ENCODE measurements around the gene TSR3.

TSR3 gene

DNA sequence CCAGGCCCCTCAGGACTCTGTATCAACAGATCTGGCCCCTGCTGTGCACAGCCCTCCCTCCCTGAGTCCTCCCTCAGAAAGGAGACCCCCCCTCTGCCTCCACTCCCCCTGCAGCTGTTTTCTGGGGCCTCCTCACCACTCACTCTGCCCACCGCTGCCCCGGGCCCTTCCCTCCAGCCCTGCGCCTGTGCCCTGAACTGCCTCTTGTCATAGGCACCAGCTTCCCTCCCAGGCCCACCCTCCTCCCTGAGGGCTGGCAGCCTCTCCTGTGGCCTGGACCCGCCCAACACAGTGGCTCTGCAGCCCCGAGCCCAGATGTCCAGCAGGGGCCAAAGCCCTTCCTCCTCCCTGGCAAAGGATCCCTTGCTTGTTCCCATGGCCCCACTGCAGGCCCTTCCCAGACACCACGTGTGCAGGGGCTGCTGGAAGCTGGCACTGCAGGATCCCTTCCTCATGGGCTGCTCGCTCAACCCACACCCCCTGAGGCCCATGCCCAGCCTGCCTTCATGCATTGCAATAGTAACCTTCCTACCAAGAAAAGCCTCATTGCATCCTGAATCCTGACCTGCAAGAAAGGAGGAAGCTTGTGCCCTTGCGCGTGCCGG is 25.8 kb upstream of the TSR3 start:
- DNase-seq, result no peak

DNA sequence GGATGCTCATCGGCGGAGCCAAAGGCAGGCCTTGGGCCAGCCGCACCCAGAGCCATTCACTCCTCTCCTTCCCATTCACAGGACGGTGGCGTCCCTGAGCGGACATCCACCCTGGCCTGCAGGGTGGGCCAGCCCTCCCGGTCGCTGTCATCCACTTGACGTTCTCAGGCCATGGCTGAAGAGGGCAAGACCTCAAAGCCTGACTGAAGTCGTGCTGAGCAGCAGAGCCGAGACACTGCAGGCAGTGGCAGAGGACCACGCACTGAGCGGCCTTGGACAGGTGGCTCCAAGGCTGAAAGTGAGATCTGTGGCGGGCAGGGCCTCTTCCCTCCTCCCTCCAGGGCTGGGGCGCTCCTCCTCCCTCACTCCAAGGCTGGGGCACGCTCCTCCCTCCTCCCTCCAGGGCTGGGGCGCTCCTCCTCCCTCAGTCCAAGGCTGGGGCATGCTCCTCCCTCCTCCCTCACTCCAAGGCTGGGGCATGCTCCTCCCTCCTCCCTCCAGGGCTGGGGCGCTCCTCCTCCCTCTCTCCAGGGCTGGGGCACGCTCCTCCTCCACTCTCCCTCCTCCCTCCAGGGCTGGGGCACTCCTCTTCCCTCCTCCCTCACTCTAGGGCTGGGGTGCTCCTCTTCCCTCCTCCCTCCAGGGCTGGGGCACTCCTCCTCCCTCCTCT is 24.2 kb upstream of the TSR3 start:
- DNase-seq, result no peak

DNA sequence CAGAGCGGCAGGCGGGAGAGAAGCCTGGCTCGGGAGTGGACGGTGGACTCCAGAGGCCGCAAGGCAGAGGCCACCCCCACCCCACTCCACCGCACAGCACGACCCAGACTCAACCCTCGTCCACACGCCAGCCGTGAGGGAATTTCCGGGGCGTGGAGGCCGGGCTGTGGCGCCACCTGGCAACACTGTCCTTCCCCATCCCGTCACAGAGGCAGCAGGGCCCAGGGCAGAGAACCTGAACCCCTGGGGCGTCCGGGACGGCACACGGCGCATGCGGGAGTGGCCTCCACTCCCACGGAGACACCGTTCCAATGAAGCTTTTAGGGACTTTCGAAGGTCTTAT is 23.6 kb upstream of the TSR3 start:
- no peak for DNase-seq

DNA sequence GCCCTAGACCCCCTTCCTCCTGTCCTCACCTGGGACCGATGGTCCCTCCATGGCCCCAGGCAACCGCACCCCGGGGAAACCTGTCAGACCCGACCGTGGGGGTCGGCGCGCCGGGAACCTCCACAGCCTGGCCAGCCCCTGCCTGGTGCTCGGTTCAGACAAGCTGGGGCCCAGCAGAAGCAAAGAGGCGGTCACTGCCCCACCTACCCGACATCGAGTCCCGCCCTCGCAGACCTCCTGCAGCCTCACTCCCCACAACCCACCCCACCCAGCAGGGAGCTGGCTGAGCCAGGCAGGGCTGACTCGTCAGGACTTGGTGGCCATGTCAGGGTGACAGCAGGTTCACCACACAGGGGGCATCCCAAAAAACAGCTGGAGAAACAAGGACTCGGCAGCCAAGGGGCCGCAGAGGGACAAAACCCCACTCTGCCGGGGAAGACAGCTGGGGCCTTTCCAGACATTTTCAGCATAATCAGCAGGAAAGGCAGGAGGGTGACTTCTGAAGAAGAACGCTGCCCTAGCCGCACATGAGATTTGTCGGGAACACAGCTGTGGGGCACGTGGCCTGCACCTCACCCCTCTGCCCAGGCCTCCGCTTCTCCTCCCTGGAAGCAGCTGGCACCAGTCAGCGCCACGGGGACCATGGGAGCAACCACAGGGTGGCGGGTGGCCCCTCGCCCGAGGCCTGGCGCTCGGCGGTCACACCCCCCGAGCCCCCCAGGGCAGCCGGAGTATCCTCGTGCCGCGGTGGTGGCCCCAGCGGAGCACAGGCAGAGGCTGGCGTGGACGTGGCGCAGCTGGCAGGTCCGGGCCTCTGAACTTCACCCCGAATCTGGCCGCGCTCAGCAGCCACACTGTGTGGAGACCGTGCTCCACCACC is 23.0 kb upstream of the TSR3 start:
- DNase-seq, result peak; percentile 17

DNA sequence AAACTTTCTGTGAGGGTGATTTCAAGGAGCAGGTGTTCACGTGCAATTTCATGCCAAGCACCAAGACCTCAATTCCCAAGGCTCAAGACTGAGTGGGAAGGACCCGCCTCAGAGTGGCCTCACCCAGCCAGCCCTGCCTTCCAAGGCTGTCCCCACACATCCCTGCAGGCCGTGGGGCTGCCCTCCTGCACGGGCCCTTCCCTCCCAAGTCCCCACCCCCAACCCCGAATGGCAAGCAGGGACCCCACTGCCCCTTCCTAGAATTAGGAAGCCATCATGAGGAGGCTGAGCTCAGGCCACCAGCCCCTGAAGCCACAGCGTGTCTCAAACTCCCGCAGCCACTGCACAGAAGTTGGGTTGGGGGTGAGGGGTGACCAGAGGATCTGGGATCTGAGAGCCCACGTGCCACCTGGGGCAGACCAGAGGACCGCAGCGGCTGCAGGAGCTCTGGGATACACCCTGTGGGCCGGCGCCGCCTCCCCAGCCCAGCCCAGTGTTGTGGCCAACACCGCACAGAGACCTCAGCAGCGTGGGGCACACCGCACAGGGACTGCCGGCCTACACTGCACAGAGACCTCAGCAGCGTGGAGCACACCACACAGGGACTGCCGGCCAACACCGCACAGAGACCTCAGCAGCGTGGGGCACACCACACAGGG is 20.7 kb upstream of the TSR3 start:
- DNase-seq, result no peak

DNA sequence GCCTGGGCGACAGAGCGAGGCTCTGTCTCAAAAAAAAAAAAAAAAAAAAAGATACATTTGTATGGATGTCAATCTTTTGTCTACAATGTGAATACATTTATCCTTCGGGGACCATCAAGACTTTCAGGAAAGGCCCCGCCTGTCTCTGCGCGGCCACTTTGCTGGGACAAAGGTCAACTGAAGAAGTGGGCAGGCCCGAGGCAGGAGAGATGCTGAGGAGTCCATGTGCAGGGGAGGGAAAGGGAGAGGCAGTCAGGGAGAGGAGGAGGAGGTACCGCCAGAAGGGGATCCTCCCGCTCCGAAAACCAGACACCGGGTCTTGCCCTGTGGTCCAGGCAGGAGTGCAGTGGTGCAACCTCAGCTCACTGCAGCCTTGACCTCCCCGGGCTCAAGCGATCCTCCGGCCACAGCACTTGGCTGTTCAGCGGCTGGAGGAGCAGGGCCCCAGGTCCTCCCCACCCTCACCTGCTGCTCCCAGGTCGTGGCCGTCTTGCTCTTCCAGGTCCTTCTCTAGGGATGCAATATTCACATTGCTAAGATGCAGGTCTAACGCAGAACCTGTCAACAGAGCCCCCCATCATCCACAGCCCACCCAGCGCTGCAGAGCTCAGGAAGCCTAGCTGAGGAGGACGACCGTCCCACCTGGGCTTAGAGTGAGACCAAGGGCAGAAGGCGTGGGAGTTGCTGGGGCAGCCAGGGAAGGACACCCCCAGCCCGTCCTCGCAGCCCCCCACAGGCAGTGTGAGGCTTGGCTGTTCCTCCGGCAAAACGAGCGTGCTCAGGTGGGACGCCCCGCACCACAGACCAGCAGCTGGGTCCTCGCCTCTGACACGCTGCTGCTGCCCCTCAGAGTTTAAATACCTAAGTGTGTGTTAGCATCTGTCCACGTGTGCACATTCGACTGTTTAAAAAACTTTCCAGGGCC is 19.6 kb upstream of the TSR3 start:
- DNase-seq, result no peak

DNA sequence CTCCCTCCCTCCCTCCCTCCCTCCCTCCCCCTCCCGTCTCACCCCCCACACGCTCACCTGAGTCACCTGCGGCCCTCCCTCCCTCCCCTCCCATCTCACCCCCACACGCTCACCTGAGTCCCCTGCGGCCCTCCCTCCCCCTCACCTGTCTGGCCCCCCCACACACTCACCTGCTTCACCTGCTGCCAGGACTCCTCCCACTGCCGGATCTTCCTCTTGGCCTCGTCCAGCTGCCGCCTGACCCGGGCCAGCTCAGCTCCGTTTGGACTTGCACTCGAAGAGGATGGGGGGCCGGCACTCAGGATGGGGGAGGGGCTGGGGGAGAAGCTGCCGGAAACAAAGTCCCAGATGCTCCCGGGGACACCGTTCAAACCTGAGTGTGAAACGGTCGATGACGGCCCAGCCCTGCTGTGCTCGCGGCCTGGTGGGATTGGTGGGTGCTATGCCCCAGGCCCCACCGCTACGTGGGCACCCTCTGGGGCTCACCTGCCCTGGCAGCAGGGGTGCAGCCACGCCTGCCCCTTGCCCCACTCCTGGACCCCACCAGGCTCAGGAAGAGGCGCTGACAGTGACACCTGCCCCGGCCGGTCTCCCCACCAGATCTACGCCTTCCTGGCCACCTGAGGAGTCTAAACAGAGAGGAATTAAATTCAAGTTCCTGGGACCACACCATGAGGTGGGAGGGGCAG is 16.0 kb upstream of the TSR3 start:
- DNase-seq, result no peak

DNA sequence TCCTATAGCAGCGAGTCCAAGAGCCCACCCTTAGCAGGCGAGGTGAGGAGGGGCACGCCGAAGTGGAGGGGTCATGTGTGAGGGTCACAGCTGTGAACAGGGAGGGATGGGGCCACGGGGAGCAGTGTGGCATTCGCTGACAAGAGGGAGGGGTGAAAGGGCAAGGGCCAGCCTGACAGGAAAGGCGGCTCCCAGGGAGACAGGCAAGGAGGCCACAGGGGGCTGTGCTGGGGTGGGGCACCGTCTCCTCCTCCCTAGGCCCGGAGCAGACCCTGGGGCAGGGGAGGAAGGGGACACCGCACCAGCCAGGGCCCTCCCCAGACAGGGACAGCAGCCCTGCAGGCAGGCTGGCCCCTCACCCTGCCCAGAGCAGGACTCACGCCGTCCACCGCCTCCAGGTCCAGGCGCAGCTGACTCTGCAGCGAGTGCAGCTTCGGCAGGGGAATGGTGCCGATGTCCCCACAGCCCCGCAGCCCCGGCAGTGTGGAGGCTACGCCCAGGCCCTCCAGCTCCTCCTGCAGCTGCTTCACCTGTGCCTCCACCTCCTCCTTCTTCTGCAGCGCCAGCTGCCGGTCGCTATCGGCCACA is 15.1 kb upstream of the TSR3 start:
- no peak for DNase-seq

DNA sequence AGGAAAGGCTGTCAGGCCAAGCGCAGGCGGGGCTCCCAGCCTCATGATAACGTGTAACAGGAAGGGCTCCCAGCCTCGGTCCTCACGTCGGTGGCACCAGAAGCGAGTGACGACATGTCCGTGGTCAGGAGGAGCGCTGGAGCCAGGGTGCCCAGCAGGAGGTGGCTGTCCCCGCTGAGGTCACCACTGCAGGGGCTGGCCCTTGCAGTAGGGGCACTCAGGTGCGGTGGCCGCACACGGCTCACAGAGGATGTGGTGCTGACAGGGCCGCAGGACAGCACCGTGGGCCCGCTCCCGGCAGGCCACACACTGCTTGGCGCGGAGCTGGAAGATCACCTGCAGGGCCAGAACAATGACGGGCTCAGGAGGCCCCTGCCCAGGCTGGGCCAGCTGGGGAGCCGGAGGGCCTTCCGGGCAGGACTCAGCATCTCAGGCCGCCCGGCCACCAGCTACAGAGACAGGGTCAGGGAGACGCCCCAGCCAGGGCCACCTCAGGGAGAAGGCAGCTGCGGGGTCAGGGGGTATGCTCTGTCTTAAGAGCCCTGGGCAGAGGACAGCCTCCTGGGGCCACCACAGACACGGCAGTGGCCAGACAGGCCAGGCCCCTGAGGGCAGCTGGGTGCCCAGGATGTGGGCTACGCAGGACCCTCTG is 14.5 kb upstream of the TSR3 start:
- DNase-seq, result no peak

DNA sequence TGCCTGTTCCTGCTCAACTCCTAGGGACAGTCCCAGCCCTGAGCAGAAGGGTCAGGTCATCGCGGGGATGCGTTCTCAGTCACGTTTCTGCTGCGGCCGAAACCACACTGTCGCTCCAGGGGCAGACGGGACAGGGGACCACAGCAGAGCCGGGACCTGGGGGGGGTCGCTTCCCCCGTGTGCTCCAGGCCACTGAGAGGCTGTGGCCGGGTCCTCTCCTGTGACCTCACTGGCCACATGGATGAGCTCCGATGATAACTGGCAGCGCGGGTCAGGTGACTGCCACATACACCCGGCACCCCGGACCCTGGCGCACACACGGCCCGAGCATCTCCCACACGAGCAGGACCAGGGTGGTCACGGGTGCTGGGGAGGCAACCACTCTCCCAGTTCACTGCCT is 12.8 kb upstream of the TSR3 start:
- no peak for DNase-seq

DNA sequence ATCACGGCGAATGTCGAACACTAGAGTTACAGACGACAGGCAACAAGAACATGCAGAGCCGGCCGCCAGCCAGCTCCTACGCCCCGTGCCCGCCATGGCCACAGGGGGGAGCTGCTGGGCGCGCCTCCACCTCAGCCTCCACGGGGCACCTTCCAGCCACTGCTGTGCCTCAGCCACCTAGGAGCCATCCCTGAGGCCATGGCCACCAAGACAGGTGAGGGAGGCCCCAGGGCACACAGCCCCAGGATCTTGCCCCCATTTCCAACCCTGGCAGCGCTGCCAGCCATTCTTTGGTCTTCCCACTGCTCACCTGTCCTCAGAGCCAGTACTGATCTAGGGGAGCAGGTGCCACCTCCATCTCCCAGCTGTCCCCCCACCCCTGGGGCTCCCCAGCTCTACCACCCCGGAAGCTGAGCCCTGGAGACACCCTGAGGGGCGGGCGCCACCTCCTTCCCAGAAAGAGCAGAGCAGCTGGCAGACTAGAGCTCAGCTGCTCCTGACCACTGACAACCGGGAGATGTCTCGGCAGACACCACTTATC is 11.9 kb upstream of the TSR3 start:
- DNase-seq, result peak; percentile 53

DNA sequence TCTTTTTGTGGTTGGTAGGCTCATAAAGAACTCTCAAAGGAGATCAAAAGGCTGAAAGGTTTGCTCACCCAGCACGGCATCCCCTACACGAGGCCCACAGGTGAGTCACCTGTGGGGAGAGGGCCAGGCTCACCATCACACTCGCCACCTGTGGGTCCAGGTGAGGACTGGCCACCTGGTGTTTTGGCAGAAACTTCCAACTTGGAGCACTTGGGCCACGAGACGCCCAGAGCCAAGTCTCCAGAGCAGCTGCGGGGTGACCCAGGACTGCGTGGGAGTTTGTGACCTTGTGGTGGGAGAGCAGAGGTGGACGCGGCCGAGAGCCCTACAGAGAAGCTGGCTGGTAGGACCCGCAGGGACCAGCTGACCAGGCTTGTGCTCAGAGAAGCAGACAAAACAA is 11.1 kb upstream of the TSR3 start:
- DNase-seq, result no peak

DNA sequence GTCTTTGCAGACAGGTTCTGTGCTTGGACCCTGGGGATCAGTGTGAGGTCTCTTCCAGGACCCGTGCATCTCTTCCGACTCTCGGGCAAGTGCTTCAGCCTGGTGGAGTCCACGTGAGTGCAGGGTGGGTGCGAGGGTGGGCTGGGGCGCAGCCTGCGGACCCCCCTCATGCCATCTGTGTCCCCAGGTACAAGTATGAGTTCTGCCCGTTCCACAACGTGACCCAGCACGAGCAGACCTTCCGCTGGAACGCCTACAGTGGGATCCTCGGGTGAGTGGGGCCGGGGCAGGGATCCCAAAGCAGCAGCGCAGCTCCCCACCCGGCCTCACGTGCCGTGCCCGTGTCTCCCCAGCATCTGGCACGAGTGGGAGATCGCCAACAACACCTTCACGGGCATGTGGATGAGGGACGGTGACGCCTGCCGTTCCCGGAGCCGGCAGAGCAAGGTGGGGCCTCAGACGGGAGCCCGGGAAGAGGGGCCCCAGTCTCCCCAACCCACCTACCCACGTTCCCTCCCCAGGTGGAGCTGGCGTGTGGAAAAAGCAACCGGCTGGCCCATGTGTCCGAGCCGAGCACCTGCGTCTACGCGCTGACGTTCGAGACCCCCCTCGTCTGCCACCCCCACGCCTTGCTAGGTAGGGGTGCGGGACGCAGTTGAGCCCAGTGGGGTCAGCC is 10.1 kb upstream of the TSR3 start:
- DNase-seq, result no peak

DNA sequence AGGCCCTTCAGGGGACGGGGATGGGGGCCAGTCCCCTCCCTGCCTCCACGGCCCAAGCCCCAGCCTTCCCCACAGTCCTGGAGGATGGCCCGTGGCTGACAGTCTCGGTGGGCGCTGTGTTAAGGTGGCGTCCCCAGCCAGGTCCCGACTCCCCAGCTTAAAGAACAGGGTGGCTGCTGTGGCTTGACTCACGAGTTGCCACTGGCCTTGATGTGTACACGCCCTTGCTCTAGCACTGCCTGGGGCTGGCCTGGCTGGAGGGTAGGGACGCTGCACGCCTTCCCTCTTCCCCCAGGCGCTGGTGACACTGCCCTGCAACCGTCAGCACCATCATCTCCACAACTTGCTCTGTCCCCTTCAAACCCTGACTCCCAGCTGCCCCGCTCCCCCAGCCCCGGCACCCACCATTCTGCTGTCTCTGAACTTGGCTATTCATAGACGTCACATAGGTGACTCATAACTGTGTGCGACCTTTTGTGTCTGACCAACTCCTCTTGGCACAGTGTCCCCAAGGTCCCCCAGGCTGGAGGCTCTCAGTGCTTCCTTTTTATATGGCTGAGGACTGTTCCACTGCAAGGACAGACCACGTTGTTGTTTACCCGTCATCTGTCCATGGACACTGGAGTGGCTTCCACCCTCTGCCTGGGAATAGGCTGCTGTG is 6.4 kb upstream of the TSR3 start:
- no peak for DNase-seq

DNA sequence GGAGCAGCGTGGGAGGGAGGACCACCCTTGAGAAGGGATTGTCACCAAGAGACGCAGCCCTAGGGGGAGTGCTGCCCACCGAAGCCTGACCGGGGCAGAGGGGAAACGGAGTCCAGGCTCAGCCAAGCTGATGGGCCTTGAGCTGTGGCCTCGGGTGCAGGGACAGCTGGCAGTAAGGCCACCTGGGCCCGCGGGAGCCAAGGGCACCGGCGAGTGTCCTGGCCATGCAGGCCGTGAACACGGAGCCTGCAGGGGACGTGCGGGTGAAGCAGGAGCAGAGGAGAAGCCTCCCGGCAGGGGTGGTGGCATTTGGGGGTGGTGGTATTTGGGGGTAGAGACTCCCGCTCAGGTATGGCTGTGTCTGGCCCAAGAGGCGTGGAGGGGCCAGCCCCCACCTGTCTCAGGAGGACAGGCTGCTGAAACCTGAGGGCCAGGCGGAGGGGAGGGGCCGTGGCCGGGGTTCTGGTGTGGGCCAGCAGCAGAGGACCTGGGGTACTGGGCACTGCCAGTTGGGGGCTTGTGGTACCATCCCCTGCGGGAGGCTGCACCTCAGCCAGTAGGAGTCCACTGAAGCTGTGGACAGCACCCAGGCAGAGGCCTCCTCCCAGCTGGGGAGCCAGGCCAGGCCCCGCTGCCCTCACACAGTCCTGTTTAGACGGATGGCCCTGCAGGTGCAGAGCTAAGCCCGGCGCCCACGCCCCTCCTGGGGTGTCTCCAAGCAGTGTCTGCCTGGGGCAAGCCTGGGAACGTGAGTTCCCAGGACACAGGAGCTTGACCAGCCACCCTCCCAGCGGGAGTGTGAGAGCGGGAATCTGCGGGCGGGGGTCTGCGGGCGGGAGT is 4.6 kb upstream of the TSR3 start:
- no peak for DNase-seq

DNA sequence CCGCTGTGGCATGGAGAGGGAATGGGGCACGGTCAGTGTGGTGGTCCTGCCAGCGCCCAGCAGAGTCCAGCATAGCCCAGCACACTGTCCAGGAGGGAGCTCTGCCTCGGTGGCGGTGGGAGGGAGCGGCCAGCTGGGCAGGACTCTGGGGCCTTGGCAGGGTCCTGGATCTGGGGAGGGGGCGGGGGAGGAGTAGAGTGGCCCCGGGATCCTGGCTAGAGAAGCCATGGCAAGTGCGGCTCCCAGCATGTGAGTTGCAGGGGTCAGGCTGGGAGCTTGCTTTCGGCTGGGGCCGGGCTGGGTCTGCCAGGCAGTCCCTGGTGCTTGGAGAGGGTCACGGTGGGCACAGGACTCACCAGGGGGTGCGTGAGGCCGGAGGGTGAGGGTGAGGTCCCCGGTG is 3.9 kb upstream of the TSR3 start:
- no peak for DNase-seq

DNA sequence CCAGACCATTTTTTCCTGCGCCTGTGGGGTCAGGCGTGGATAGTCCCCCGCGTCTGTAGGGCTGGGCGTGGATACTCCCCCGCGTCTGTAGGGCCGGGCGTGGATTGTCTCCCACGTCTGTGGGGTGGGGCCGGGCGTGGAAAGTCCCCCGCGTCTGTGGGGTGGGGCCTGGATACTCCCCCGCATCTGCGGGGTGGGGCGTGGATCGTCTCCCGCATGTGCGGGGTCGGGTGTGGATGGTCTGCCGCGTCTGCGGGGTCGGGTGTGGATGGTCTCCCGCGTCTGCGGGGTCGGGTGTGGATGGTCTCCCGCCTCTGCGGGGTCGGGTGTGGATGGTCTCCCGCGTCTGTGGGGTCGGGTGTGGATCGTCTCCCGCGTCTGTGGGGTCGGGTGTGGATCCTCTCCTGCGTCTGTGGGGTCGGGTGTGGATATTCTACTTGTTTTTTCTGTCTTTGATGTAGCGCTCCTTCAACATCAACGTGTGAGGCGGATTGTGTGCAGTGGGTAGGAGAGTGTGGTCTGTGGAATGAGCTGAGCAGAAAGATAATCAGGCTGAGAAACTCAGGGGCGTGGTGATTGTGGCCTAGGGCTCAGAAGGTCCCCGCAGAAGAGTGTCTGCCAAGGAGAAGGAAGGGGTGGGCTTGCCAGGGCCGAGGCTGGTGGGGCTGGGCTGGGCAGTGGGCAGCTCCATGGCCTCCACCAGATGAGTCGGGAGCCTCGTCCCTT is 3.3 kb upstream of the TSR3 start:
- DNase-seq, result no peak

DNA sequence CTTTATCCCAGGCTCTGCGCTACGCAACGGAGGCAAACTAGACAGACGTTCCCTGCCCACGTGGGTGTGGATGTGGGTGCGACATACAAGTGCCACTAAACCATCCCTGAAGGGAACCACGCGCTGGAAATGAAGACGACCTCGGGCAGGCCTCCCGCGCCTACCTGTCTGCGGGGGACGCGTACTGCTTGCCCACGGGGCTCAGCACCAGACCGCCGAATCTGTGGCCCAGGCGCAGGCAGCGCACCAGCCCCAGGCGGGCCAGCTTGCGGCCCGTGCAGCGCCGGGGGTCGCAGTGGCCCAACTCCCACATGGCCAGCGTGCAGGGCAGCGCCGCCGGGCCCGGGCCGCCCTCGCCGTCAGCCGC is 480 bp downstream of the TSR3 start:
- no peak for DNase-seq
